Activated CD8-positive, alpha-beta memory T cell treated with anti-CD3 and anti-CD28 coated beads for 1 hour (primary cell): Measurements from ENCODE around the gene STKLD1.
"Not testable (repeated sequence)": the region's sequence is repeated elsewhere in the genome, so short reads cannot be mapped to it uniquely, and the experiment has no call there.

Experiments used
- DNase-seq, 2 donors: peaks; one replicate each; pipeline ENCODE4 v3.0.0-alpha.2; 2020; ENCODE audit warnings: low read depth in 1 of 2; ENCODE audit errors: extremely low read depth in 1 of 2

Gene STKLD1

DNA sequence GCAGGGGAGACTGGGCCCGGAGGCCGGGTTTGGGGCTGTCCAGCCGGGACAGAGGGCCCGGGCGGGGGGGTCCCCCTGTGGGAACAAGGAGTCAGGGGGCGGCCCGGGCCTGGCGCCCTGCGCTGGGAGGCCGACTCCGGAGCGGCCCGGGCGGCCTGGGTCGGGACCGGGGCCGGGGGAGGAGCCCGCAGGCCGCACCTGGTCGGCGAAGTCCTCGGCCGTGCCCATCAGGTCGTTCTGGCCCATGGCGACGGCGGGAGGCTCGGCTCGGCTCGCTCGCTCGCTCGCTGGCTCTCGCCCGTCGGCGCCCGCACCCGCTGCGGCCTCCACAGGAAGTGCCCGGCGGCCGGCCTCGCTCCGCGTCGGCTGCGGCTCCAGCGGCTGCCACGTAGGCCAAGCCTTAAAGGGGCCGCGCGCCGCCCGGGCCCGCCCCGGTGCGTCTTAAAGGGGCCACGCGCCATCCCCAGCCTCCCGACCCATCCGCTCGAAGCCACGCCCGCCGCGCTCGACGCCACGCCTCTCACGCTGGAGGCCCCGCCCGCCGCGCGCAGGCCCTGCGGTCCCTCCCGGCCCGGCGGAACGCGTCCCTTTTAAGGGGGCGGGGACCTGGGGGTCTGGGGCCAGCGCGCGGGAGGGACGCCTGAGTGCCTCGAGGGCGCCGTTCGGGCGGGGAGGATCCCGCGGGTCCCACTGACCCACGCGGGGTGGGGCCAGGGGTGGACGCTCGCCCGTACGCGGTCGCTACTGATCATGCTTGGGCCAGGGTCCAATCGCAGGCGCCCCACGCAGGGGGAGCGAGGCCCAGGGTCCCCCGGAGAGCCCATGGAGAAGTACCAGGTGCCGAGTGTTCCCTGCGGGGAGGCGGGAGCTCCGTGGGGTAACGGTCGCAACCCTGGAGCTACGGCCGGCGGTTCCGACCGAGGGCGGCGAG is at the start of gene STKLD1, which contains the start of gene SURF4:
Gene STKLD1, plus strand, starts transcription at position 643 of the 931 bp plus-strand sequence. Its CDS starts 108 bp downstream, at position 751.
Gene SURF4, minus strand, starts transcription at position 337 of the 931 bp plus-strand sequence. Its CDS starts 91 bp downstream, at position 246.
- DNase-seq: peak; percentile 76 to 92

DNA sequence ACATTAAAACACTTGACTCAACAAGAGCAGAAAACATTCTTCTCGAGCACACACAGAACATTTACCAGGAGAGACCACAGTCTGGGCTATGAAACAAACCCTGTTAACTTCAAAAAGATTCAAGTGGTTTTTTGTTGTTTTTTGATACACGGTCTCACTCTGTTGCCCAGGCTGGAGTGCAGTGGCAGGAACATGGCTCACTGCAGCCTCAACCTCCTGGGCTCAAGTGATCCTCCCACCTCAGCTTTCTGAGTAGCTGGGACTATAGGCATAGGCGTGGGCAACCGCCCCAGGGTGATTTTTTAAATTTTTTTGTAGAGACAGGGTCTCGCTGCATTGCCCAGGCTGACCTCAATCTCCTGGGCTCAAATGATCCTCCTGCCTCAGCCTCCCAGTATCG is 49.1 kb upstream of the STKLD1 start:
- not testable (repeated sequence) for DNase-seq

DNA sequence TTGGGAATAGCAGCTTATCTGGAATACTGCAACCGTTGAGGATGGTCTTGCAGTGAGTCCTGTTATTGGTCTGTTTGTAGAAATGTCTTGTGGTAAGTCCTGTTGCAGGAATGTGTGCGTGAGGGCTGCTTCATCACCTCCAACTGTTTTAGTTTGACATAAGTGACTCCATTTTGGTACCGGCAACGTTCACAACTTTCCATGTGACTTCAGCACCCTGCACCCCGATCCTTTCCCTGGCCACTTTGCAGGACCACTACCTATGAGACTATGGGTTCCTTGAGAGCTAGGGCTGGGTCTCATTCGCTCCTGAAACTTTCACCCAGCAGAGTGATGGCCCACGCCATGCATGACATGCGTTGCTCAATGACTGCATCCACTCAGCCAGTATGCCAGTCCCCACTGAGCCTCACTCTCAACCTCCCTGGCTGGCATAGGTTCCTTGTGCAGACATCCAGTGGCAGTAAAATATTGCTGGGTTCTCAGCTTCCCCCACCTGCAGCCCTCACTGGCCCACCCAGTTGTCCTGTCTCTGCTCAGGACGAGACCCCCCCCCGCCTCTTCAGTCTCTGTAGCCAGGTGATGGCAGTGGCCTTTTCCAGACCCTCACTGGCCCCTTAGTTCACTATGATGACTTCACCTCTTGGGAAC is 48.2 kb upstream of the STKLD1 start:
- no peak for DNase-seq

DNA sequence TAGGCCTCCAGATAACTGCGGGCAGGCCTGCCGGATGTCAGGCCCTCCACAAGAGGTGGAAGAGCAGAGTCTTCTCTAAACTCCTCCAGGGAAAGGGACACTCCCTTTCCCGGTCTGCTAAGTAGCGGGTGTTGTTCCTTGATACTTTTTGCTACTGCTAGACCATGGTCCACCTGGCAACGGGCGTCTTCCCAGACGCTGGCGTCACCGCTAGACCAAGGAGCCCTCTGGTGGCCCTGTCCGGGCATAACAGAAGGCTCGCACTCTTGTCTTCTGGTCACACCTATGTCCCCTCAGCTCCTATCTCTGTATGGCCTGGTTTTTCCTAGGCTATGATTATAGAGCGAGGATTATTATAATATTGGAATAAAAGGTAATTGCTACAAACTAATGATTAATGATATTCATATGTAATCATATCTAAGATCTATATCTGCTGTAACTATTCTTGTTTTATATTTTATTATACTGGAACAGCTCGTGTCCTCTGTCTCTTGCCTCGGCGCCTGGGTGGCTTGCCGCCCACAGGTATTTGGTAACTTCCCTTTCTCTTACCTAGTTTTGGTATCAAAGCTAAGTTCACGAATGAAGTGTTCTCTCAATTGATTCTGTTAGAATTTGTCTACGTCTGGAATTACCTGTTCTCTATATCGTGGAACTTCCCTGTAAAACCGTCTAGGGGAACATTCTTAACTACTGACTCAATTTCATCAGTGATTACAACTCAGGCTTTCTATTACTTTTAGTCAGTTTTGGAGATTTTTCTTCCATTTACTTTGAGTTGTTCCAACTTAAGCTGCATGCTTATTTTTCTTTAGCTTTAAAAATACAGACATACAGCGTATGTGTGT is 46.6 kb upstream of the STKLD1 start:
- DNase-seq: not testable (repeated sequence)

DNA sequence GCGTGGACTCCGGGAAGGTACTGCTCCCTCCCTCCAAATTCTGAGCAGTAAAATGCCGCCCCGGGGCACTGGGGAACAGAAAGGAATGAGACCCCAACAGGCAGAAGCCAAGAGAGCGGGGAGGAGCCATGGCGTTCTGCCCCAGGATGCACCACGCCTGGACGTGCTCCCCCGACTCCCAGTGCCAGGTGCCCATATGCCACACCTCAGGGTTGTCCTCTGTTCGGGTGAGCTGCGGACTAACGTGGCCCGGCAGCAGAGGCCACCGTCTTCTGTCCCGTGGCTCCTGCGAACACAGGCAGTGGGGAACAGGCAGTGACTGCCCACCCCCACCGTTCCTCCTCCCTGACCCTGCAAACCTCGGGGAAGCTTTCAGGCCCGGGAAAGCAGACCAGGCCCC is 44.9 kb upstream of the STKLD1 start:
- DNase-seq: no peak

DNA sequence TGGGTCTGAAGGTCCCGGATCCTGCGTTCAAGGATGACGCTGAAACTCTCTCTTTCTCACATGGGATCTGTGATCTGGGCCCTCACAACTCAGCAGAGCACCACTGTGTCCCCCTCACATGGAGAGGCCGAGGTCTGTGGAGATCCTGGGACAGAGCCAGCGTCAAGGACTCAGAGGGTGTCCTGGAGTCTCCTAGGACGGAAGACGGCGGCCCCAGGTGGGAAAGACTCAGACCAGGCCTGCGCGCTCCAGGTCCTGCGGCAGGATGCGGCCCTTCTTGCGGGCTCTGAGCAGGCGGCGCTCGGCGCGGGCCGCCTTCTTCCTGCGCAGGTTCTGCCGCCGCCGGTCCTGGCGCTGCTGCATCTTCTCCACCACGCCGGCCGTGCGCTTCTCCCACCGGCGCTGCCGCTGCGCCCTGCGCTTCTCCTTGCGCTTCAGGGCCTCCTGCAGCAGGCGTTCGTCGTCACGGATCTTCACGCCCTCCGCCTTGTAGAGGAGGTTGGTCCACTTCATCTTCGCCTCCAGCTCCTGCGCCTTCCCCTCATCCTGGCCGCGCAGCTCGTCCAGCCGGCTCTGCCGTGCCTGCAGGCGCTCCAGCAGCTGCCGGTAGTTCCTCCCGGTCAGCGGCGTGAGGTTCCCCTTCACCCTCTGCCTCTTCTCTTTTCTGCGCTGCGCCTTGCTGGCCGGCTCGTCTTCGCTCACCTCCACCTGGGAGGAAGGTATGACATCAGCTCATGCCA is 44.4 kb upstream of the STKLD1 start:
- DNase-seq: no peak

DNA sequence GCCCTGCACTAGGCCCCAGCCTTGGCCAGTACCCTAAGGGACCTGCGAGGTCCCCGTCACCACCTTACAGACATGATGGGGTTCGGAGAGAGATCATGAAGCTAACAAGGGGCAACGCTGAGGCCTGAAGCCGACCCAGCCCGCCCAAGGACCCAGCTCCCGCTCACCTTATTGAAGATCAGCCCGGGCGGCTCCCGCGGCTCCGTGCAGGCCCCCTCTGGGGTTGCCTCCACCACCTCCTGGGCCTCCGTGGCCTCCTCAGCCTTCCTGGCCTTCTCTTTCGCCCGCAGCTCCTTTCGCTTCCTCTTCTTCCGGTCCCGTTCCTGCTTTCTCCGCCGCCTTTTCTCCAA is 43.8 kb upstream of the STKLD1 start:
- DNase-seq: no peak

DNA sequence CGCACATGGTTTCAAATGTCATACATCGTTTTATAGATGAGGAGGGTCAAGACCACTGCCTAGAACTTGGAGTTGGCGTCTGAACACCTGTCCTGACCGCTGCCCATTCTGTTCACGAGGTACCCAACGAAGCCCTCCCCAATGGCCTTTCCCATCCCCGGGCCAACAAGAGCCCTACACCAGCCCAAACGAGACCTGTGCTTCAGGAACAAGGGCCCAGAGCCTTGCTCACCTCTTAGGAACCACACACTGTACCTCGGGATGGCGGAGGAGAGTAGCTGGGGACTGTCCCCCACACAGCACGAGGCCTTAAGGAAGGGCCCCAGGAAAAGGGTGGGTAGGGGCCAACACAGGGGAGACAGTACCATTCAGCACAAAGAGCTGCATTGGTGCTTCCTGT is 43.2 kb upstream of the STKLD1 start:
- no peak for DNase-seq

DNA sequence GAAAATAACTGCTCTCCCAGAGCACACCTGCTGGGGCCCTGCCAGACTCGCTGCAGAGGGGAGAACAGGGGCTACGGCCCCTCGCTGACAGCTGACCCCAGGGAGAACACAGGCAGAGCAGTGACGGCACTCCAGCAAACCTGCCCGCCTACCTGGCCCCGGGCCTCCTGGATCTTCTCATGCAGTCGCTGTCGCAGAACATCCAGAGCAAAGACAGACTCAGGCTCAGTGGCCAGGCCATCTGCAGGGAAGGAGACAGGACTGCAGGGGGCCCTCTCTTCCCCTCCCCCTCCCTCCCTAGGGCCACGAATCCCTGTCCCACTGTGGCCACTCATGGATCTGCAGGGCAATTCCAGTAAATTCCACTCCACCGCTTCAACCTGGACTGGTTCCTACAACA is 42.6 kb upstream of the STKLD1 start:
- DNase-seq: no peak

DNA sequence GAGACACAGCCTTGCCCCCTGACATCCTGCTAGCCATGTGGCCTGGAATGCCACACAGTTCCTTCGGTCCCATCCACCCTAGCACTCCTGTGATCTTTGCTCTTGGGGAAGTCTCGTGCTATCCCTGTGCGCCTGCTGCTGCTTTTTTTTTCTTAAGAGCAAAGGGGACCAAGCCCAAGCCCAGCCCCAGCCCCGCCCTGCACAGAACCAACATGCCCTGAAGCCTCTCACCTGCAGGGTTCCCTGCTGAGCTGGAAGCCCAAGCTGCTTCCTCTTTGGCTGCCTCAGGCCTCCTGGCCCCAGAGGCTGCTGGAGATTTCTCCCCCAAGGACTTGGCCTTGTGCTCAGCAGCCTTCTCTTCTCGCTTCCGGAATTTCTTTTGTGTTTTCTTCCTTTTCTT is 42.0 kb upstream of the STKLD1 start:
- no peak for DNase-seq

DNA sequence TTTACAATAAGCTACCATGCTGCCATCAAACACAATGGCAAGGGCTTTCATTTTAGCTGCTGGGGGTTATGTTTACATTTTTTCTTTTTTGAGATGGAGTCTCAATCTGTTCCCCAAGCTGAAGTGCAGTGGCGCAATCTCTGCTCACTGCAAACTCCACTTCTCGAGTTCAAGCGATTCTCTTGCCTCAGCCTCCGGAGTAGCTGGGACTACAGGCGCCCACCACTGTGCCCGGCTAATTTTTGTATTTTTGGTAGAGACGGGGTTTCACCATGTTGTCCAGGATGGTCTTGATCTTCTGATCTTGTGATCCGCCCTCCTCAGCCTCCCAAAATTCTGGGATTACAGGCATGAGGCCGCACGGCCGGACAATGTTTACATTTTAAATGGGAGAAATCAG is 41.3 kb upstream of the STKLD1 start:
- not testable (repeated sequence) for DNase-seq

DNA sequence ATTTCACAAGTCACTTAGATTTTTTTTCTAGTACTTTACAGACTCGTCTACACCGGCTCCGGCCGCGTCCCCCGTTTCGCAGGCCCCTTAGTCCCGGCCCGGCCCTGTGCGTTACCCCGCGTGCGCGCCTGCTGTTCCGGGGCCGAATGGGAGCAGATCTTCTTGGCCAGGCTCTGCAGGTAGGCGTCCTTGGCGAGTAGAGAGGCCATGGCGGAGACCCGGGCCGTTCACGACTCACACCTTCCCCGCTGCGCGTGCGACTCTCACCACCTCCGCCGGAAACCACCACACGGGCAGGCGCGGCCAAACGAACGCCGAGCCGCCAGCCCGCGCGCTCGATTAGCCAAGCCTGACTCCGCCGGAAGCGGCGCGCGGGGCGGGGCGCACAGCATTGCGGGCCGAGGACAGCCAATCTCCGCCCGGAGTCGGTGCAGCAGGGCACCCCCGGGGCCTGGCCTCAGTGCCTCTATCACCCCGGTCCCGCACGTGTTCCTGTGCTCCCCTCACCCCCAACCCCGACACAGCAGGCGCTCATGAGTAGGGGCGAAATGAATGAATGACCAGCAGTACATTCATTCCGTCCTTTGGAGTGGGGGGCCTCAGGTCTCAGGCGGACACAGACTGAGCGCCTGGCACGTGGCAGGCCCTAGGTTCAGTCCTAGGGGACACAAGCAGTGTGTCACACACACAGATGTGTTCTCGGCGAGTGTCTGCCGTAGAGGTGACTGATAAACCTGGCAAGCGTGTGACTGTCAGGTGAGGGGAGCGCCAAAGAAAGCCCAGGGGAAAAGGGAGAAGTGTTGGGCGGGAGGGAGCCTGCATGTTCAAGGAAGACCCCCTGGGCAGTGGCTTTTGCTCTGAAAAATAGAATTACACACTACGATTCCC is 40.0 kb upstream of the STKLD1 start, which contains the start of gene SURF6:
Gene SURF6, minus strand, starts transcription at position 265 of the 888 bp plus-strand sequence. Its CDS starts 56 bp downstream, at position 209.
- DNase-seq: peak; percentile 80 to 89

DNA sequence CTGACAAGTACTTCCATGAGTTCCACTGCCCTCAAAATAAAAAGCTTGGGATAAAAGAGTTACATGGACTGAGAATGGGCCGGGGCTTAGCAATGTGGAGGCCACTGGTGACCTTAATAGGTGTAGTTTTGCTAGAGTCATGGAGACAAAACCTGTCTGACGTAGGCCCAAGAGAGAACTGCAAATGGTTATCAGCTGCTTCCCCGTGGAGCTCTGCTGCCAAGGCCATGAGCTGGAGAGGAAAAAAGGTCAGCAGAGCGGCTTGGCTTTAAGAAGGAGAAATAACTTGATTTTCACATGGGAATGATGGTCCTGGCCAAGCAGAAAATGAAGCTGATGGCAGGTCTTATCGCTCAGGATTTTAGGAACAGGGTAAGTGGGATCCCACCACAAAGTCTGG is 36.5 kb upstream of the STKLD1 start:
- no peak for DNase-seq

DNA sequence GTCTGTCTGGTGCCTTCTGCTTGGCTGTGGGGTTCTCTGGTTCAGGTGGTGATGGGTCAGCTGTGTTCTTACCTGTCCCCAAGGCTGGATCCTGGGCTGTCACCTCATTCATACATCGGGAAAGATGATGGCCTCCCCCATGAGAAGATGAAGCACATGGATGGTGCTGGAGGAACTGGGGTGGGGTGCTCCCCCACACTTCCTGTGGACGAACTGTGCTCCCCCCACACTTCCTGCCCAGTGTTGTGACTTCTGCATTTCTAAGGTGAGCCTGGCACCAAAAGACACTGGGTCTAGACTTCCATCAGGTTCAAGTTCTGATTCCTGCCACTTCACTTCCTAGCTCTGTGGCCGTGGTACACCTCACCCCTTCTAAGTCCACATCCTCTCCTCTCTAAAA is 35.9 kb upstream of the STKLD1 start:
- DNase-seq: no peak

DNA sequence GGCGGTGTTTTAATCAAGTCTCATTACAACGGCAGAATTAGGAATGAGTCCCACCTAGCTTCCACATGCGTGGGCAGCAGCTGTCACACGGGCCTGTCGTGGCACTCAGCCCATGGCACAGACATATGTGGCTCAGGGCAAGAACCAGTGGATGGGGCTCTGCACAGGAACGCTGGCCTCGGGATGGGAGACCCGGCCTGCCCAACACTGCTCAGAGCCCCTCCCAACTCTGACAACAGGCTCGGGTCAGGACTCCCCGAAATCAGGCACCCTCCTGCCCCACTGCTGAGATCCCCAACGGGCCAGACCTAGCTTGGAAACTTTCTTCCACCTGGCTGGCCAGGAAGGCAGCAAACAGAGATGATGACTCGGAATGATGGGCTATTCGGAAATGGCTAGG is 35.2 kb upstream of the STKLD1 start:
- no peak for DNase-seq

DNA sequence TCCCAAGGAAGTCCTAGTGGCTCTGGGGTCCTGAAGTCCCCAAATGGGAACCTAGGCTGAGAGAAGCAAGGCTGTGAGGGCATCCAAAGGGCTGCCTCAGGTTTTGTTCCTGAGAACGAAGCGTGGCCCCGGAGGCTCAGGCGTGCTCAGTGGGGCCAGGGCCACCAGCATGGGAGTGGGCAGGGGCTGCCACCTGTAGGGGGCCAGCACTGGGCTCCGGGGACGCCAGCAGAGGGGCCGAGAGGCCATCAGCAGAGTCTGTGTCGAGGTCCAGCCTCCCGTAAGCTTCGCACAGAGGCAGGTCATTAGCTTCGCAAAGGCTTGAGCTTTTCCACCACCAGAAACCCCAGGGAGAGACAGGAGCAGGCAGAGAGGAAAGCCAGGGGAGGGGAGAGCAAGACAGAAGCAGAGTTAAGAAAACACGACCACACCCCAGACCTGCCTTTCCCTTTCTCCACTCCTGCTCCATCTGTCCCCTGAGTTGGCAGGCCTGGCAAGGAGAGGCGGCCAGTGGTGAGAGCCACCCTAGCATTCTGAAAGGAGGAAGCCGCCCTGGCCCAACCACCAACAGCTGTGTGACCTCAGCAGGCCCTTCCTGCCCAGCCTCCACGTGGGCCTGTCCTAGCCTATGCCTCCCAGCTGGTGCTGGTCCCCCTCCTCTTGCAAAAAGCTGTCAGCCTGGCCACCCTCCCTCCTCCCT is 34.6 kb upstream of the STKLD1 start:
- DNase-seq: no peak

DNA sequence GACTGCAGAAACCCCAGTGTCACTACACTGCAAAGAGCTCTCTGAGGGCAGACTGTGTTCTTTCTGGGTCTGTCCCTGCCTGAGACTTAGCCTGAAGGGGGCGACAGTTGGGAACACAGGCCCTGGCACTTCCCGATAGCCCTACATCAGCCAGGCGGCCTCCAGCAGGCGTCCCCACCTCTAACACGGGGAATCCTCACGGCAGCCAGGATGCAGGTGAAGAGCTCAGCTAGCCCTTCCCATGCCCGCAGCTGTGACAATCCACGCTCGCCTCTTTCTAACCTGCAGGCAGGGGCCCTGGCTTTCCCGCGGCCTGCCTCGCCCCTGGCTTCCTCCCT is 34.1 kb upstream of the STKLD1 start:
- DNase-seq: no peak

DNA sequence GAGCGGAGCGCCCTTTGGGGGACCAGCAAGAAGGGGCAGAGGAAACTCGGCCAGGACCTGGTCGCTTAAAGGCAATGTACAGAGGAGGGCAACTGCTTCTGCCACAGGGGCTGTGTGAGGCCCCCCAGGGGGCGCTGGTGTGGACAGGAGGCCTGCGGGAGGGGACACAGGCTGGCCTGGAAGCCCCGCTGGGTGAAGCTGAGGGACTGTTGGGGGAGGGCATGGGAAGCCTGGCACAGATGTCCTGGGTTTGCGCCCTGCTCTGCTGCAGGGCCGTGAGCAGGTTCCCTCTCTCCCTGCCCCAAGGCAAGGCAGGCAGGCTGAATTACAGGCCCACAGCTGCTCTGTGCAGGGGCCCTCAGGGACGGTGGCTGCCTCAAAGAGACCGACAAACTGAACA is 33.6 kb upstream of the STKLD1 start:
- DNase-seq: no peak

DNA sequence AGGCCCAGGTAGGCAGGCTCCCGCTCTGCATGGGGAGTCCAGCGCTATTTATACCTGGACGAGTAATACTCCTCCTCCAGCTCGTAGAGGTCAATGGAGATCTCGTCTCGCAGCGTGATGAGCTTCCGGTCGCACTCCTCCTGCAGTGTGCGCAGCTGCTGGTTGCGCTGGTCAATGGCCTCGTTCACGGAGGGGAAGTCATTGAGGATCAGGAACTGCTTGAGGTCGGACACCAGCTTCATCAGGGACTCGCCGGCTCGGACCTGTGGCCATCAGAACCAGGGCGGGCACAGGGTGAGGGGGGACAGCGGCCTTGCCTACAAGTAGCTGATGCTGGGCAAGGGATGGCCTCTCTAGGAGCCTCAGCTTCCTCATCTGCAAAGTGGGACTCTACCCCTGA is 32.1 kb upstream of the STKLD1 start:
- no peak for DNase-seq
